Thoracic aorta (tissue), 2 donors: Measurements from ENCODE around the gene OCA2. TPM values are rescaled to one million over a fixed set of nuclear protein-coding genes. Genes with fewer than 3 reads are reported as not detected.

Experiments
- ATAC-seq: fragments of 150-250 bp; one replicate; pipeline ENCODE4 v1.8.0; 2017; ENCODE audit warnings: low read depth; ENCODE audit not compliant: insufficient number of reproducible peaks, low FRiP score
- DNase-seq: peaks from one replicate; pipeline ENCODE4 v3.0.0-alpha.2; 2020; ENCODE audit warnings: low spot score
- H3K27ac ChIP-seq, 2 donors: fragments of 200-600 bp; sonication (generic); 1 replicate in 1 of 2; 2 replicates in 1 of 2; pipeline ENCODE4 v1.5.1; 2016; ENCODE audit warnings: mild to moderate bottlenecking in 2 of 2, moderate library complexity in 2 of 2
- H3K27me3 ChIP-seq: fragments of 200-600 bp; sonication (generic); replicated peaks from 2 replicates; pipeline ENCODE4 v1.6.0; 2016; ENCODE audit warnings: mild to moderate bottlenecking; ENCODE audit not compliant: insufficient read depth
- H3K36me3 ChIP-seq: fragments of 200-600 bp; sonication (generic); one replicate; pipeline ENCODE4 v1.5.1; 2016
- H3K4me1 ChIP-seq, 2 donors: fragments of 200-600 bp; sonication (generic); 1 replicate in 1 of 2; 2 replicates in 1 of 2; pipeline versions ENCODE4 v1.5.1 to v1.6.0; 2016; ENCODE audit warnings: low read depth in 2 of 2, mild to moderate bottlenecking in 1 of 2; ENCODE audit not compliant: control insufficient read depth in 1 of 2
- H3K4me3 ChIP-seq: fragments of 200-600 bp; sonication (generic); 2 replicates; pipeline ENCODE4 v1.5.1; 2016; ENCODE audit warnings: mild to moderate bottlenecking
- H3K9me3 ChIP-seq: fragments of 200-600 bp; sonication (generic); 2 replicates; pipeline ENCODE4 v1.5.1; 2016
- CTCF ChIP-seq: fragments of 200-600 bp; sonication (generic); IDR thresholded peaks from one replicate; pipeline ENCODE4 v1.5.1; 2019; ENCODE audit warnings: antibody characterized with exemption
- total RNA-seq, 2 donors: library from RNA; depleted of rRNA; stranded (reverse); fragments of >200 nt; gene quantifications; one replicate each; pipeline versions ENCODE4 v1.1.0 to v1.2.3, GENCODE V29; 2016

Gene OCA2
- total RNA-seq, 2 donors from 2014 or later: 8.0 to 14.8 TPM

GRCh38 chr15:27843146-27843545, 256.0 kb downstream of the OCA2 start:
- Histone ChIP-seq H3K36me3 (no peaks in the 10 kb centered on the region), H3K9me3 (no peaks in the 10 kb centered on the region), H3K27ac (no peak overlapping the region), H3K27me3 (no peaks in the 10 kb centered on the region), H3K4me3 (no peak overlapping the region), H3K4me1 (no peaks in the 10 kb centered on the region)
- no peak for ATAC-seq
- DNase-seq: no peak
- TF ChIP-seq CTCF: no peak

- ATAC-seq (no peak), DNase-seq (no peak)
- Histone ChIP-seq H3K4me1 (no peaks in the 10 kb centered on the region), H3K27ac (no peak overlapping the region), H3K36me3 (no peaks in the 10 kb centered on the region), H3K27me3 (no peaks in the 10 kb centered on the region), H3K4me3 (no peak overlapping the region), H3K9me3 (no peaks in the 10 kb centered on the region)
- TF ChIP-seq CTCF: no peak
These were observed 256.6 kb downstream of the OCA2 start for GRCh38 chr15:27842526-27842925.

- DNase-seq (no peak), ATAC-seq (no peak)
- H3K27me3 ChIP-seq: no peaks in the 10 kb centered on the region
- no peaks in the 10 kb centered on the region for H3K36me3 ChIP-seq
- no peak overlapping the region for H3K27ac ChIP-seq
- H3K9me3 ChIP-seq: no peaks in the 10 kb centered on the region
- H3K4me3 ChIP-seq: no peak overlapping the region
- H3K4me1 ChIP-seq: no peaks in the 10 kb centered on the region
- TF ChIP-seq CTCF: no peak
These were observed 263.7 kb downstream of the OCA2 start for GRCh38 chr15:27835233-27835939.

- no peaks in the 10 kb centered on the region for H3K36me3 ChIP-seq
- DNase-seq (no peak), ATAC-seq (no peak)
These were observed 264.4 kb downstream of the OCA2 start for GRCh38 chr15:27834684-27835083.

GRCh38 chr15:27833974-27834373, 265.1 kb downstream of the OCA2 start:
- no peaks in the 10 kb centered on the region for H3K4me1 ChIP-seq
- H3K27ac ChIP-seq: no peak overlapping the region
- H3K9me3 ChIP-seq: no peaks in the 10 kb centered on the region
- no peak for DNase-seq
- TF ChIP-seq CTCF: no peak
- H3K4me3 ChIP-seq: no peak overlapping the region
- ATAC-seq: no peak
- no peaks in the 10 kb centered on the region for H3K27me3 ChIP-seq
- no peaks in the 10 kb centered on the region for H3K36me3 ChIP-seq

More at GRCh38 chr15:27834684-27835083, 264.4 kb downstream of the OCA2 start:
- no peaks in the 10 kb centered on the region for H3K9me3 ChIP-seq
- no peaks in the 10 kb centered on the region for H3K27me3 ChIP-seq
- H3K27ac ChIP-seq: no peak overlapping the region
- H3K4me3 ChIP-seq: no peak overlapping the region
- no peak for TF ChIP-seq CTCF
- no peaks in the 10 kb centered on the region for H3K4me1 ChIP-seq
